DOHH2 (cell line): Measurements from ENCODE around the gene SNX19.

Experiments
- CTCF ChIP-seq: fragments of 200-600 bp; sonication (generic); IDR thresholded peaks from one replicate; pipeline ENCODE4 v1.5.1; 2014; ENCODE audit warnings: antibody characterized with exemption, mild to moderate bottlenecking, low read depth, low read length; ENCODE audit not compliant: poor library complexity, severe bottlenecking
- EZH2phosphoT487 ChIP-seq: fragments of 200-600 bp; sonication (generic); IDR thresholded peaks from 2 replicates; pipeline ENCODE4 v1.6.1; 2017; ENCODE audit warnings: borderline replicate concordance, mild to moderate bottlenecking, antibody characterized with exemption, low read length, moderate library complexity, mixed read lengths

DNA sequence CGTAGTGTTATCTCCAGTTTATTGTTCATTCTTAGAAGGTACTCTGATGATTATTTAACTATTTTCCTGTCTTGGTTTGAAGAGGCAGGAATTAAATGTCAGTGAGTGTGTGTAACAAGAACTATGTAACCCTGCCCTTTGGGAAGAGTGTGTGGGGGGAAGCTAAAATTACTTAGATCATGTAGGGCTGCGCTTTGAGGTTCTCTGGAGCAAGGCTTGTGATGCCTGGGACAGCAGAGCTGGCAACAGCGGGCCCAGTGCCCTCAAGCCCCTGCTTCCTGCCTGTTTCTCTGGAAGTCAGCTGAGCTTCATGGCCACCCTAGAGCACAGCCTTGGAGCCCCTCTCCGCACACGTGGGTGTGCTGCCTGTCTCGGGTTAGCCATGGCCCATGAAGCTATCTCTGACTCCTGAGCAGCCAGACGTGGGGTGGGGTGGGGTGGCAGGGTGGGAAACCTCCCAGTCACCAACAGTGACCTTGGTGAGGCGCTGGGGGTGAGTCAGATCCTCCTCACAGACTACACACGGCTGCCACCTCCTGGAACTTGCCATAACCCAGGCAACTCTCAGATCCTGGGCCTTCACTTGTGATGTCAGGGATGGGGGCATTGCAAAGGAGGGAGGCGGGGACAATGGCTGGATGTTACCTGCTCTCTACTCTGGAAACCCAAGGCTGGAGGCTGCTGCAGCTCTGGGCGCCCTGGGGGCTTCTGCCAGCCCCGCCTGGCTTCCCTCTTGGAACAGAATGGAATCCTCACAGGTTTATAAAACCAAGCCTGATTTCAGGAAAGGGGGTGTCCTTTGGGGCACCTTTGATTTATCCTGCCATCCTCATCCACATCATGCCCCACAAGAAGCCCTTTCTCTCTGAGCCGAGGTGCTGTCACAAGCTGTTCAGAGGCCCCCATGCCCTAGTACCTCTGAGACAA lies 88.6 kb downstream of the SNX19 start:
- no peak for TF ChIP-seq CTCF
- no peak for TF ChIP-seq EZH2phosphoT487
